ENCODE measurements around the gene AP2A2. TPM values are rescaled to one million over a fixed set of nuclear protein-coding genes. Genes with fewer than 3 reads are reported as not detected.

Gene AP2A2
- total RNA-seq, 1 experiment from 2014 or later: 17.7 TPM

- no peaks in the 10 kb centered on the region for H3K4me1 ChIP-seq (replicated peaks)
- no peak for DNase-seq (ENCODE audit: low read depth in 1 of 2, low spot score in 2 of 2)
- no peaks in the 10 kb centered on the region for H3K9me3 ChIP-seq (replicated peaks)
- H3K27me3 ChIP-seq (replicated peaks): no peaks in the 10 kb centered on the region
- 0 out of 2 replicates have a peak, but pooled peaks cover 3% of the 10 kb centered on the region for H3K36me3 ChIP-seq
- no peak overlapping the region for H3K27ac ChIP-seq
- no peak overlapping the region for H3K4me3 ChIP-seq
These were observed 74.9 kb downstream of the AP2A2 start for GRCh38 chr11:1000357-1001278.

- no peaks in the 10 kb centered on the region for H3K4me1 ChIP-seq (replicated peaks)
- no peaks in the 10 kb centered on the region for H3K27me3 ChIP-seq (replicated peaks)
- DNase-seq (ENCODE audit: low read depth in 1 of 2, low spot score in 2 of 2): no peak
- H3K36me3 ChIP-seq: 0 out of 2 replicates have a peak, but pooled peaks cover 3% of the 10 kb centered on the region
- no peak overlapping the region for H3K27ac ChIP-seq
- no peaks in the 10 kb centered on the region for H3K9me3 ChIP-seq (replicated peaks)
- H3K4me3 ChIP-seq: no peak overlapping the region
These were observed 76.1 kb downstream of the AP2A2 start for GRCh38 chr11:1001617-1002405.

- no peak for DNase-seq (ENCODE audit: low read depth in 1 of 2, low spot score in 2 of 2)
- 0 out of 2 replicates have a peak, but pooled peaks cover 3% of the 10 kb centered on the region for H3K36me3 ChIP-seq
- no peak overlapping the region for H3K27ac ChIP-seq
- no peak overlapping the region for H3K4me3 ChIP-seq
- no peaks in the 10 kb centered on the region for H3K4me1 ChIP-seq (replicated peaks)
- no peaks in the 10 kb centered on the region for H3K27me3 ChIP-seq (replicated peaks)
- H3K9me3 ChIP-seq (replicated peaks): no peaks in the 10 kb centered on the region
These were observed 76.8 kb downstream of the AP2A2 start for GRCh38 chr11:1002406-1002984.

GRCh38 chr11:1003159-1003558 is 77.5 kb downstream of the AP2A2 start:
- DNase-seq (ENCODE audit: low read depth in 1 of 2, low spot score in 2 of 2): no peak
- 0 out of 2 replicates have a peak, but pooled peaks cover 3% of the 10 kb centered on the region for H3K36me3 ChIP-seq
- no peak overlapping the region for H3K27ac ChIP-seq

GRCh38 chr11:1005928-1006327 is 80.3 kb downstream of the AP2A2 start:
- DNase-seq (ENCODE audit: low read depth in 1 of 2, low spot score in 2 of 2): no peak
- H3K27ac ChIP-seq: no peak overlapping the region
- no peaks in the 10 kb centered on the region for H3K9me3 ChIP-seq (replicated peaks)
- H3K4me3 ChIP-seq: no peak overlapping the region
- H3K27me3 ChIP-seq (replicated peaks): no peaks in the 10 kb centered on the region
- H3K36me3 ChIP-seq: peaks cover 3% of the 10 kb centered on the region; the same call in 1 of the 2 replicates
- no peaks in the 10 kb centered on the region for H3K4me1 ChIP-seq (replicated peaks)

More at GRCh38 chr11:1003159-1003558, 77.5 kb downstream of the AP2A2 start:
- H3K9me3 ChIP-seq (replicated peaks): no peaks in the 10 kb centered on the region
- no peaks in the 10 kb centered on the region for H3K27me3 ChIP-seq (replicated peaks)
- H3K4me3 ChIP-seq: no peak overlapping the region
- no peaks in the 10 kb centered on the region for H3K4me1 ChIP-seq (replicated peaks)

- no peak overlapping the region for H3K27ac ChIP-seq
- H3K4me3 ChIP-seq: no peak overlapping the region
- H3K4me1 ChIP-seq (replicated peaks): no peaks in the 10 kb centered on the region
- H3K9me3 ChIP-seq (replicated peaks): no peaks in the 10 kb centered on the region
- DNase-seq (ENCODE audit: low read depth in 1 of 2, low spot score in 2 of 2): no peak
- peaks cover 4% of the 10 kb centered on the region; the same call in 1 of the 2 replicates for H3K36me3 ChIP-seq
- H3K27me3 ChIP-seq (replicated peaks): no peaks in the 10 kb centered on the region
These were observed 81.1 kb downstream of the AP2A2 start for GRCh38 chr11:1006762-1007161.

GRCh38 chr11:1007279-1007678 is 81.6 kb downstream of the AP2A2 start:
- Histone ChIP-seq H3K4me1 (replicated peaks) (no peaks in the 10 kb centered on the region), H3K4me3 (no peak overlapping the region), H3K27me3 (replicated peaks) (no peaks in the 10 kb centered on the region), H3K27ac (no peak overlapping the region), H3K36me3 (peaks cover 5% of the 10 kb centered on the region; the same call in 1 of the 2 replicates), H3K9me3 (replicated peaks) (no peaks in the 10 kb centered on the region)
- no peak for DNase-seq (ENCODE audit: low read depth in 1 of 2, low spot score in 2 of 2)

- no peak for DNase-seq (ENCODE audit: low read depth in 1 of 2, low spot score in 2 of 2)
- H3K36me3 ChIP-seq: peaks cover 5% of the 10 kb centered on the region; the same call in 1 of the 2 replicates
- H3K4me1 ChIP-seq (replicated peaks): no peaks in the 10 kb centered on the region
- no peak overlapping the region for H3K4me3 ChIP-seq
- H3K27ac ChIP-seq: no peak overlapping the region
- no peaks in the 10 kb centered on the region for H3K9me3 ChIP-seq (replicated peaks)
- H3K27me3 ChIP-seq (replicated peaks): no peaks in the 10 kb centered on the region
These were observed 82.5 kb downstream of the AP2A2 start for GRCh38 chr11:1008001-1008802.

- Histone ChIP-seq H3K4me3 (no peak overlapping the region), H3K4me1 (replicated peaks) (no peaks in the 10 kb centered on the region), H3K27me3 (replicated peaks) (no peaks in the 10 kb centered on the region), H3K36me3 (peaks cover 2% of the 10 kb centered on the region; the same call in 1 of the 2 replicates), H3K27ac (no peak overlapping the region), H3K9me3 (replicated peaks) (no peaks in the 10 kb centered on the region)
- DNase-seq (ENCODE audit: low read depth in 1 of 2, low spot score in 2 of 2): no peak
These were observed 83.1 kb downstream of the AP2A2 start for GRCh38 chr11:1008803-1009145.

- no peaks in the 10 kb centered on the region for H3K4me1 ChIP-seq (replicated peaks)
- H3K27ac ChIP-seq: no peak overlapping the region
- peaks cover 2% of the 10 kb centered on the region; the same call in 1 of the 2 replicates for H3K36me3 ChIP-seq
- no peaks in the 10 kb centered on the region for H3K9me3 ChIP-seq (replicated peaks)
- no peak overlapping the region for H3K4me3 ChIP-seq
- no peak for DNase-seq (ENCODE audit: low read depth in 1 of 2, low spot score in 2 of 2)
- no peaks in the 10 kb centered on the region for H3K27me3 ChIP-seq (replicated peaks)
These were observed 83.7 kb downstream of the AP2A2 start for GRCh38 chr11:1009371-1009770.

GRCh38 chr11:1009991-1010390 is 84.3 kb downstream of the AP2A2 start:
- no peak overlapping the region for H3K4me3 ChIP-seq
- H3K4me1 ChIP-seq (replicated peaks): no peaks in the 10 kb centered on the region
- no peak overlapping the region for H3K27ac ChIP-seq
- H3K36me3 ChIP-seq: peaks cover 2% of the 10 kb centered on the region; the same call in 1 of the 2 replicates
- no peak for DNase-seq (ENCODE audit: low read depth in 1 of 2, low spot score in 2 of 2)
- H3K9me3 ChIP-seq (replicated peaks): no peaks in the 10 kb centered on the region
- no peaks in the 10 kb centered on the region for H3K27me3 ChIP-seq (replicated peaks)

GRCh38 chr11:1010551-1011319 is 85.1 kb downstream of the AP2A2 start:
- H3K36me3 ChIP-seq: peaks cover 2% of the 10 kb centered on the region; the same call in 1 of the 2 replicates
- no peak overlapping the region for H3K27ac ChIP-seq
- H3K4me3 ChIP-seq: no peak overlapping the region
- H3K9me3 ChIP-seq (replicated peaks): no peaks in the 10 kb centered on the region
- no peaks in the 10 kb centered on the region for H3K4me1 ChIP-seq (replicated peaks)
- DNase-seq (ENCODE audit: low read depth in 1 of 2, low spot score in 2 of 2): no peak
- no peaks in the 10 kb centered on the region for H3K27me3 ChIP-seq (replicated peaks)
